Activated naive CD4-positive, alpha-beta T cell treated with anti-CD3 and anti-CD28 coated beads, Interleukin-2, amount 50 U/mL, for 24 hours (primary cell): ENCODE results near the gene S100A8.

Experiments
- H3K27ac Mint-ChIP-seq: one replicate; pipeline ENCODE4 v1.8.0; 2021; ENCODE audit warnings: mild to moderate bottlenecking, mixed read lengths
- H3K27me3 Mint-ChIP-seq: one replicate; pipeline ENCODE4 v1.8.0; 2021; ENCODE audit warnings: mixed read lengths
- H3K36me3 Mint-ChIP-seq: one replicate; pipeline ENCODE4 v1.8.0; 2021; ENCODE audit warnings: mixed read lengths
- H3K4me1 Mint-ChIP-seq: one replicate; pipeline ENCODE4 v1.8.0; 2021; ENCODE audit warnings: mixed read lengths
- H3K4me3 Mint-ChIP-seq: one replicate; pipeline ENCODE4 v1.8.0; 2021; ENCODE audit warnings: mild to moderate bottlenecking, mixed read lengths
- H3K9me3 Mint-ChIP-seq: one replicate; pipeline ENCODE4 v1.8.0; 2021; ENCODE audit warnings: mixed read lengths

The S100A8 gene

DNA sequence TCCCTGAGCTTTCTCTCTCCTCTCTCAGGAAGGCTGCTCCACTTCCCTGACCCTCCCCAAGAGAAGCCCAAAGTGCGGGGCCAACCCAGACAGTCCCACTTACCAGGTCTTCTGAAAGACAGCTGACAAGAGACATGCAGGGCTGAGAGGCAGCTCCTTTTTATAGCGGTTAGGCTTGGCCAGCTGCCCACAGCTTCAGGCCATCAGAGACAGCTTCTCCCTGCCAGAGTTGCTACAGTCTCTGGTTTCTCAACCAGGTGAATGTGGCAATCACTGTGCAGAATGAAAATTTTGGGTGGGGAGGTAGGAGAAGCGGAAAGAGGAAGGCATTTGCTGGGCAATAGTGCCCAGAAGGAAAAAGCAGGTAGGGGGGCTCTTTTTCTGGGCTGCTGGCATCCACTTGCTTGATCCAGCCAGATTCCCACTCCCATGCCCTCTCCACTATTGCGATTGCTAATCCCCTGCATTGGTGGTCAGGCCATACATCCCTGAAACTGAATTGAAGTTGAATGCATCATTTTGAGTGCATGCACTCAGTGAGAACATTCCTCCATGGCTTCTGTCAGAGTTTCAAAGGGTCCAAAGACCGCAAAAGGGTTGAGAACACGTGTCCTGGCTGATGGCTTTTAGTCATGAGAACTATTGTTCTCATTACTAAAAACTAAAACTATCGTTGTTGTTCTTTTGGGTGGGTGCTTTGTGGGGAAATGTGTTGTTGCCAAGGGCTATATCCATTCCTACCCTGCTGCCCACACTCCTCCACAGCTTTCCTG is at the start of gene S100A8:
S100A8 (minus strand) TSS at position 136 of the 773 bp plus-strand sequence. CDS start 538 bp downstream, outside the sequence.
- Mint-ChIP-seq H3K27me3 (peaks cover 8% of the 10 kb centered on the region), H3K4me1 (no peaks in the 10 kb centered on the region), H3K4me3 (no peak within 1 kb of the TSS), H3K27ac (no peak within 1 kb of the TSS), H3K36me3 (no peaks in the 10 kb centered on the region), H3K9me3 (no peaks in the 10 kb centered on the region)

DNA sequence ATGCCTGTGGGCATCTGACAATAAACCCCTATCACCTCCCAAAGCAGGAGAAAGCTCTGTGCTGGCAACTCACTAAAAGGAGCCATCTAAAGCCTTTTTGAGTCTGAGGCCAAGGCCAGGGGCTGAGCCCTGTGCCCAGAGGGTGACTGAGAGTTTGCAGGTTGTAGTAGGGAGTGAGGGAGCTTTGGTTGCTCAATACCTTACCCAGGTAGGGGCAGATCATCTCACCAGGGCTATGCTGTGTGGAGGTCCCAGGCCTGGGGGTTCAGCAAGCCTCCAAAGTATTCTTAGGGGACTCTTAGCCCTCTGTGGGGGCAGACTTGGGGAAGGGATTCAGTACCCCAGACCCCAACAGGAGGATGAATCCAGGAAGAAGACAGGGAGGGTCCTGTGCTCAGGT is 48.4 kb upstream of the S100A8 start:
- Mint-ChIP-seq H3K4me3 (no peak overlapping the region), H3K4me1 (no peaks in the 10 kb centered on the region), H3K27ac (no peak overlapping the region), H3K9me3 (no peaks in the 10 kb centered on the region), H3K27me3 (peaks cover 9% of the 10 kb centered on the region), H3K36me3 (no peaks in the 10 kb centered on the region)

DNA sequence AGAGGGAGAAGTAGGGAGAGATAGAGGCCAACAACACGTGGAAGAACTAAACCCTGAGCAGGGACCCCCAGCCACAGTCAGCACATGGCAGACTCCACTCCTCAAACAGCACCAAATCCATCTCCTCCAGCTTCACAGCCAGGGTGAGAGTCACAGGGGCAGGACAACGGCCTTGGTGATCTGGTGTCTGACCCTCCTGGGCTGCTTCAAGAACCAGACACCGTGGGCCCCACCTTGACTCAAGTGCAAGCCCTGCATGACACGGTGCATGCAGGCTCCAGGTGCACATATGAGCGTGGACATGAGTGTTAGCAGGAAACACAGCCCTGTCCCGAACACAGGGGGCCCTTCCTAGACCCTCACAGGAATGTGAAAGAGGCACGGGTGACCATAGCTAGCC is 47.7 kb upstream of the S100A8 start:
- no peaks in the 10 kb centered on the region for H3K36me3 Mint-ChIP-seq
- no peaks in the 10 kb centered on the region for H3K9me3 Mint-ChIP-seq
- H3K27ac Mint-ChIP-seq = no peak overlapping the region
- H3K4me3 Mint-ChIP-seq = no peak overlapping the region
- H3K27me3 Mint-ChIP-seq = peaks cover 5% of the 10 kb centered on the region
- no peaks in the 10 kb centered on the region for H3K4me1 Mint-ChIP-seq

DNA sequence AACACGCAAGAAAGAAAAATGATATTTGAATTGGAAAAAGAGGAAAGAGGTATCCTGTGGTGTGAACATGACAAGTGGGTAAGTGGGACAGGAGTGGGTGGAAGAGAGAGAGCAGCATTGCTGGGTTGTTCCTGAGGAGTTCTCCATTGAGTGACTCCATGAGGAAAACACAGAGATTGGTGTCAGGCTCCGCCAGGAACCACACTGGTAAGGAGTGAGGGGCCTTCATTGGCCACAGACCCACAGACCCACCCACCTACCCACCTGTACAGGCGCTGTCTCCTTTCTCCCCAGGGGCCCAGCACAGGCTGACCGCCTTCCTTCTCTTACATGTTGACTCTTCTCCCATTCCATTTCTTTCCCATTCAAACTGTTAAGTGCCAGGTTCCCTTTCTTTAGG is 46.4 kb upstream of the S100A8 start:
- no peak overlapping the region for H3K27ac Mint-ChIP-seq
- H3K36me3 Mint-ChIP-seq = no peaks in the 10 kb centered on the region
- H3K9me3 Mint-ChIP-seq = no peaks in the 10 kb centered on the region
- peaks cover 5% of the 10 kb centered on the region for H3K27me3 Mint-ChIP-seq
- H3K4me3 Mint-ChIP-seq = no peak overlapping the region
- no peaks in the 10 kb centered on the region for H3K4me1 Mint-ChIP-seq

DNA sequence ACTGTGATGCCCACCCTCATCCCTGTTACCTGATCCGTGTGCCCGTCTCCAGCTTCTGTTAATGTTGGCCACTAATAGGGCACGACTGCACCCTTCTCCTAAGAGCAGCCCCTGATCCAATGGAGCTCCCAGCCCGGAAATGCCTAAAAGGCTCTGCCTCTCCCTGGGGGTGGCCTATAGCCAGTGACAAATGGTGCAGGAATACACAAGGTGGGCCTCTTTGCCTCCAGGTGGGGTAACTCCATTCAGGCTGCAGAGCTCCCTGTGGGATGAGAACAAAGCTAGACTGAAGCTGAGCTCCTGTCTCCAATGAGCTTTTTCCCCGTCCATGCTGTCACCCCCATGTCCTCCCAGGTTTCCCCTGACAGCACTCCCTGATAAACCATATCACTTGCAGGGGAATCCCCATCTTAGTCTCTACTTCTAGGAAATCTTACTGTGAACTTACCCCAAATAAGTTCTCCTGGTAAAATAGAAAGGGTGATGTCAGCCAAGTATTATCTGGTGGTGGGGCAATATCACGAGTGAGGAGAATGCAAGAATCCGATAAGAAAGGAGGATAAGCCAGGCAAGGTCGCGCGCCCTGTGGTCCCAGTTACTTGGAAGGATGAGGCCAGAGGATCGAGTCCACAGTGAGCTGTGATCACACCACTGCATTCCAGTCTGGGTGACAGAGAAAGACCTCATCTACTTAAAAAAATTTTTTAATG is 44.0 kb upstream of the S100A8 start:
- no peak overlapping the region for H3K27ac Mint-ChIP-seq
- no peak overlapping the region for H3K4me3 Mint-ChIP-seq
- H3K9me3 Mint-ChIP-seq = no peaks in the 10 kb centered on the region
- H3K4me1 Mint-ChIP-seq = no peaks in the 10 kb centered on the region
- no peaks in the 10 kb centered on the region for H3K36me3 Mint-ChIP-seq
- peaks cover 6% of the 10 kb centered on the region for H3K27me3 Mint-ChIP-seq

DNA sequence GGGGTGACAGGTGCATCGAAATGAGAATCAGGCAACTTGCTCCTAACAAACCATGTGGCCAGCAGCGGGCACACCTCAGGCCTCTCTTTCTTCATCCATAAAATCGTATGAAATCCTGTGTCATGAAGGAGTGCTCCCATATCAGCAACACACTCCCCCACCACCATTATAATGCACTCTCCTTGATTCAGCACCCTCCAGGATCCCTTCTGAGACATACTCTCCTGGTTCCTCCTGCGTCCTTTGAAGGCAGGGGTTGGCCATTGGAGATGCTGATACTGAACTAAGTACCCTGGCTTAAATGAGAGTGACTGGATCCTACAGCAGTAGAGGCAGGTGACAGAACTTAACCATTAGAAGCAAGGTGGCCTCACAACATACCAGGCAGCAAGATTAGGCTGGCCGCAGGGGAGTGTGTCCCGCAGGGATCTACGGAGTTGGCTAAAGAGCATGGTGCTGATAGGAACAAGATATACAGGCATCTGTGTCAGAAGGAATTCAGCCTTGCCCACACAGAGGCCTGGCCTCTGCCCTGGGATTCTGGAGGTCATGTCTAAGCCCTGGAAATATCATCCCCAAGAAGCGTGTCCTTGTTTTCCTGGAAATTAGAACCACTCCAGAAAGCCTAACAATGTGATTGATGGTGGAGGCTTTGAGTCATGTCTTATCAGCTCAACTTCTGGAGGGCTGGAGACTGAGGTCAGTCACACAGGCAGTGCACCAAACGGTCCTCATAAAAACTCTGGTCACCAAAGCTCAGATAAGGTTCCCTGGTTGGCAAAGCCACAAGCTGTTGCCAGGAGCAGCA is 42.2 kb upstream of the S100A8 start:
- H3K27ac Mint-ChIP-seq = no peak overlapping the region
- no peaks in the 10 kb centered on the region for H3K9me3 Mint-ChIP-seq
- H3K27me3 Mint-ChIP-seq = peaks cover 6% of the 10 kb centered on the region
- no peaks in the 10 kb centered on the region for H3K36me3 Mint-ChIP-seq
- no peak overlapping the region for H3K4me3 Mint-ChIP-seq
- no peaks in the 10 kb centered on the region for H3K4me1 Mint-ChIP-seq

DNA sequence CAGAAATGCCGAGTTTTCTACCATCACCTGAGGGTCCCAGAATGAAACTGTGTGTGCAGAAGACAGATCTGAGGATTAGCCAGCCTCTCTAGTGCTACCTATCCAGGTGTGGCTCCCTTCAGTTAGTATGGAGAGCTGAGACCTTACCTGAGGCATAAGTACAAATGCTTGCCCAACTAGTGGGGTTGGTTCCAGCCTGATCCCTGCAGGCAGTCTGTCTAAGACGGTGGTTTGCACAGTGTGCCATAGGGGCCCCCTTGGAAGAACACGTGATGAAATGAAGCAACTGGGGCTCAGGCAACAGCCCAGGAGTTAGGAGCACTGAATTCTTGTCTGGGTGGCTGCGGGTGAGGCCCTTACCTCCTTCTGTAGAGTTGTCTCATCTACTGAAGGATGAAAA is 41.1 kb upstream of the S100A8 start:
- Mint-ChIP-seq H3K4me1 (no peaks in the 10 kb centered on the region), H3K36me3 (no peaks in the 10 kb centered on the region), H3K4me3 (no peak overlapping the region), H3K27me3 (peaks cover 10% of the 10 kb centered on the region), H3K9me3 (no peaks in the 10 kb centered on the region), H3K27ac (no peak overlapping the region)

DNA sequence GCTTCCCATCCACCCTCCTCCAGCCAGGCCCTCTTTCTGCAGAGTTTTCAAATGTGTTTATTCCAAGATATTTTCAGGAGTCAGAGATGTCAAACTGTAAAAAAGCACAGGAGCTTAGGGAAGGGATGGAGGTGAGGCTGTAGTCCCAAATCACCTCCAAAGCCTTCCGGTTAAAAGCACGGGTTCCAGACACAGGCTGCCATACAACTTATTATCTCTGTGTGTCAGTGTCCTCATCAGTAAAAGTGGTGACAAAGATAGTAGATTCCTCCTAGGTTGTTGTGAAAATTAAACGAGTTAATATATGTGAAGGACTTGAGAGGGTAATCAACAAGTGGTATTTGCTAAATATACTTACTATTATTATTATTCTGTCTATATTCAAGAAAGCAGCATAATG is 40.6 kb upstream of the S100A8 start:
- no peak overlapping the region for H3K4me3 Mint-ChIP-seq
- H3K27me3 Mint-ChIP-seq = peaks cover 10% of the 10 kb centered on the region
- no peaks in the 10 kb centered on the region for H3K9me3 Mint-ChIP-seq
- H3K4me1 Mint-ChIP-seq = no peaks in the 10 kb centered on the region
- H3K36me3 Mint-ChIP-seq = no peaks in the 10 kb centered on the region
- no peak overlapping the region for H3K27ac Mint-ChIP-seq

DNA sequence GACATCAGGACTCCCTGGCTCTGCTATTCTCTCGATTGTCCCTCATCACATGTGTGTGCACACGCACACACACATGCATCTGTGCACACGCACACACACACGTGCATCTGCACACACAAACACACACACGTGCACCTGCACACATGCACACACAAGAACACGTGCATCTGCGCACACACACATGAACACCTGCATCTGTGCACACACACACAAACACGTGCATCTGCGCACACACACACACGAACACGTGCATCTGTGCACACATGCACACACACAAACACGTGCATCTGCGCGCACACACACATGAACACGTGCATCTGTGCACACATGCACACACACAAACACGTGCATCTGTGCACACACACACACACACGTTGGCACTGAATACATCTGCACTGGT is 40.1 kb upstream of the S100A8 start:
- no peaks in the 10 kb centered on the region for H3K36me3 Mint-ChIP-seq
- H3K4me3 Mint-ChIP-seq = no peak overlapping the region
- peak overlapping the region; percentile 23 for H3K27ac Mint-ChIP-seq
- H3K27me3 Mint-ChIP-seq = peaks cover 12% of the 10 kb centered on the region
- no peaks in the 10 kb centered on the region for H3K9me3 Mint-ChIP-seq
- H3K4me1 Mint-ChIP-seq = no peaks in the 10 kb centered on the region

DNA sequence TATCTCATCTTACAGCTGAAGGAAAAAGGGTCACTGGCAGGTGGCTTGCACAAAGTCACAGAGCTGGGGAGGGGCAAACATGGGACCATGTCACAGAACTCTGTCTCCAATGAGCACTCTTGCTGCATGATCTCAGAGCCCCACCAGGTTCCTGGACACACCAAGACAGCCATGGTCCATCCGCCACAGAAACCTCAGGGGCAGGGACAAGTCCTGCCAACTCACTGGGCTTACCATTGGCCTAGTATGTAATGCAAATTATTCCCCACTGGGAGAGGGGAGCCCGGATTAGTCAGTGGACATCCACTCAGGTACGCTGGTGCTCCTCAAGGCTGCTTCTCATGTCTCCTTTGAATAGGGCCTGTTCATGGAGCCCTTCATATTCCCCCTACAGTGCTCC is 39.7 kb upstream of the S100A8 start:
- H3K27ac Mint-ChIP-seq = peak overlapping the region; percentile 23
- H3K27me3 Mint-ChIP-seq = peaks cover 13% of the 10 kb centered on the region
- no peaks in the 10 kb centered on the region for H3K36me3 Mint-ChIP-seq
- H3K9me3 Mint-ChIP-seq = no peaks in the 10 kb centered on the region
- H3K4me3 Mint-ChIP-seq = no peak overlapping the region
- no peaks in the 10 kb centered on the region for H3K4me1 Mint-ChIP-seq

DNA sequence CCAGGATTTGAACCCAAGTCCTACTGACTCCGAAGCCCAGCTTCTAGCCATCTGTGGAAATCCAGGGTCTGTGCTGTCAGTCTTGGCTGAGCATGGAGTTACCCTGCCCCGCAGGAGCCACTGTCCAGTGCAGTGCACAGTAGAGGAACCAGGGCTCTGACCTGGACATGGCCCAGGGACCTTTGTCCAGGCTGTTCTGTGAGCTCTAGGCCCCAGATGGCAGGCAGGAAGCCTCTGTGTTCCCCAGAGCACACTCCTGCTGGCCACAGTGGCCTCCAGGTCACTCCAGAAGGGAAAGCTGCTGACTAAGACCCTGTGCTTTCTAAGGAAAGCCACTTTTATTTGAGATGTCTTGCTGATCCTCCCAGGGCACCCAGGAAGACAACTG is 39.3 kb upstream of the S100A8 start:
- Mint-ChIP-seq H3K36me3 (no peaks in the 10 kb centered on the region), H3K4me3 (no peak overlapping the region), H3K27me3 (peaks cover 15% of the 10 kb centered on the region), H3K4me1 (no peaks in the 10 kb centered on the region), H3K27ac (no peak overlapping the region), H3K9me3 (no peaks in the 10 kb centered on the region)

DNA sequence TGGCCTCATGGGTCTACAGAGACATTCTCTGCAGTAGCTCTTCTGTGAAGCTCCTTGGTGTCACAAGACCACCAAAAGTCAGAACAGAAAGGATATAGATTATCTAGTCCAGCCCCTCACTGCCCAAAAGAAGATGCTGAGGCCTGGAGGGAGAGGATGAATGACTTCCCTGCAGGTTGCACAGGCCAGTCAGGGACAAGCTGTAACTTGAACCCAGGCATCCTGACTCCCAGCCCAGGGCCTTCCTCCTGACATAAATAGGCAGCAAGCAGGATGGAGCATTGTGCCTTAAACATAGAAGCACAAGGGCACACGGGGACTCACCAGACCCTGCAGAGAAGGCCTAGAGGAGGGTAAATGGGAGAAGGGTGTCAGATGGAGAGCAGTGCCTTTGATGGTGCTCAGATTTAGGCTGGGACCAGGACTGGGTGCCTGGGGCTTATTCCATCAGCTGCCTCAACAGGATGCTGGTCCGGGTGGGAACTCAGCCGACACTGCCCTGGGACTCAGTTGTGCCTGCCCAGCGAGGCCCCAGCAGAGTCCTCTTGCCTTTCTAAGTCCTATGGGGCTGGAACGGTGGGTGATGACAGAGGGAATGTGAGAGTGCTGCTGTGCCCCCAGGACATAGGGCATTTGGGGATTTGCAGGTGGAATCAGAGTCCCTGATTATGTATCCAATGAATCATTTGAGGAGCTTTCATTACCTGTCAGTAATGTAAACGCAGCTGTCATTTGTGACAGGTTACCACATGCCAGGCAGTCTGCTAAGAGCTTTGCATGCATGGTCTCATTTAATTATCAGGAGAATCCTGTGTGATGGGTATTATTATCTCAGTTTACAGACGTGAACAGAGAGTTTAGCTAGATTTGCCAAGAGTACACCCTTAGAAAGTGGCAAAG is 38.6 kb upstream of the S100A8 start:
- Mint-ChIP-seq H3K4me1 (no peaks in the 10 kb centered on the region), H3K27ac (no peak overlapping the region), H3K36me3 (no peaks in the 10 kb centered on the region), H3K4me3 (no peak overlapping the region), H3K9me3 (no peaks in the 10 kb centered on the region), H3K27me3 (peaks cover 20% of the 10 kb centered on the region)

DNA sequence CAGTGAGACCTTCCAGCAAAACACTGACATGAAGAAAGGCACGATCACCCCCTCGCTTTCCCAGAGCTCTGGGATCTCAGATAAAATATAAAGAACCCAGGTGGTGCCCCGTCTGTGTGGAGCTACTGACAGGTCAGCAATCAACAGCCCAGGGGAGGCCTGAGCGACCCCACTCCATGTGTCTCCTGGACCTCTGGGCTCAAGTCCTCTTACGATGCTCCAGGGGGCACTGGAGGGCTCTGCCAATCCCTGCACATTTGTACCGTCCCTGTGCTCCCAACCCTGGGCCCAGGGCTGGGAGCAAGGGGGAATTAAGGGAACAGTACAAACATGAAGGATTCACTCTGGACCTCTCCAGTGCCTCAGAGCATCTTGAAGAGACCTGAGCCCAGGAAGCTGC is 37.9 kb upstream of the S100A8 start:
- Mint-ChIP-seq H3K36me3 (no peaks in the 10 kb centered on the region), H3K27me3 (peaks cover 23% of the 10 kb centered on the region), H3K27ac (no peak overlapping the region), H3K9me3 (no peaks in the 10 kb centered on the region), H3K4me3 (no peak overlapping the region), H3K4me1 (no peaks in the 10 kb centered on the region)

DNA sequence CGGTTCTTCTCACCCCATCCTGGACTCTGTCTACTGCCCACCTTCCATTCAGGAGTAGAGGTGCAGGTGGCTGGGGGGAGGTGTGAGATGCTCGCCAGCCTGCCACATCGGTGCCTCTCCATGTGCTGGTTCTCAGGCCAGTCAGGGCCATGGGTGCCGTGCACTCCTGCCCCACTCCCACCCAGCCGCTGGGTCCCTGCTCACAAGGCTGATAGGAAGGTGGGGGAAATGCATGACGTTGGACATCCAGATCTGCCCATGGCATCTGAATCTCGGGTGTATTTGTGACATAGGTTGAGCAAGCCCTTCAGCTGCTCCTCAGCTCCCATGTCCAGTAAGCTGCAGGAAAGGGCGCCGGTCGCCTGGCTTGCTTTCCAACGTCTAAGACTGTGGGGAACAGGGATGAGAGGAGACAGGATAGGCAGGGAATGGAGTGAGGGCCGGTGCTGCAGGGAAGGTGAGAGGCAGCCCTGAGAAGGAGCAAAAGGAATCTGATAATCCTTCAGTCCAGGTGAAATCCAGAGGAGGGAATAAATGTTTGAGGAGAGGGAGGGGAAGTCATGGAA is 37.3 kb upstream of the S100A8 start:
- H3K4me1 Mint-ChIP-seq = no peaks in the 10 kb centered on the region
- no peaks in the 10 kb centered on the region for H3K36me3 Mint-ChIP-seq
- H3K9me3 Mint-ChIP-seq = peaks cover 5% of the 10 kb centered on the region
- H3K27me3 Mint-ChIP-seq = peaks cover 24% of the 10 kb centered on the region
- no peak overlapping the region for H3K4me3 Mint-ChIP-seq
- H3K27ac Mint-ChIP-seq = no peak overlapping the region

DNA sequence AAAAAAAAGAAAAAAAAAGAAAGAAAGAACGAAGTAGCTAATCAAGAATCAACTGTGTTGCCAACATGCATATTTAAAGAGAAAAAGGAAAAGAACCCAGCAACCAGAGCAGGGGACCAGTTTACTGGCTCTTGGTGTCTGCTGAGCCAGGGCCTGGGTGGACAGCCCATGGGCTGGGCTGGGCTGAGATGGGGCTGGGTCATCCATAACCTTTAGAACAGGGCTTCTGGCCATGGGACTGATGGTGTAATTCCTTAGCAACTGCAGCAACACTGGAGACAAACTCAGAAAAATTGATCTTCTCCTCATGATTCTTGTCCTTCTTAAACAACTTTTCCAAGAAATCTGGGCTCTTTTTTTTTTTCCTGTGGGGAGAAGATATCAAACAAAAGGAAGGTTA is 35.9 kb upstream of the S100A8 start:
- Mint-ChIP-seq H3K4me1 (no peaks in the 10 kb centered on the region), H3K4me3 (no peak overlapping the region), H3K27ac (no peak overlapping the region), H3K27me3 (peaks cover 24% of the 10 kb centered on the region), H3K36me3 (no peaks in the 10 kb centered on the region), H3K9me3 (peaks cover 6% of the 10 kb centered on the region)
